ENCODE measurements around the gene HDAC1.

The HDAC1 gene

GRCh38 chr1:32373996-32374592 lies 82.2 kb downstream of the HDAC1 start:
- no peak for DNase-seq (ENCODE audit: low read depth)

GRCh38 chr1:32376199-32376598 lies 84.3 kb downstream of the HDAC1 start:
- no peak for DNase-seq (ENCODE audit: low read depth)

DNA sequence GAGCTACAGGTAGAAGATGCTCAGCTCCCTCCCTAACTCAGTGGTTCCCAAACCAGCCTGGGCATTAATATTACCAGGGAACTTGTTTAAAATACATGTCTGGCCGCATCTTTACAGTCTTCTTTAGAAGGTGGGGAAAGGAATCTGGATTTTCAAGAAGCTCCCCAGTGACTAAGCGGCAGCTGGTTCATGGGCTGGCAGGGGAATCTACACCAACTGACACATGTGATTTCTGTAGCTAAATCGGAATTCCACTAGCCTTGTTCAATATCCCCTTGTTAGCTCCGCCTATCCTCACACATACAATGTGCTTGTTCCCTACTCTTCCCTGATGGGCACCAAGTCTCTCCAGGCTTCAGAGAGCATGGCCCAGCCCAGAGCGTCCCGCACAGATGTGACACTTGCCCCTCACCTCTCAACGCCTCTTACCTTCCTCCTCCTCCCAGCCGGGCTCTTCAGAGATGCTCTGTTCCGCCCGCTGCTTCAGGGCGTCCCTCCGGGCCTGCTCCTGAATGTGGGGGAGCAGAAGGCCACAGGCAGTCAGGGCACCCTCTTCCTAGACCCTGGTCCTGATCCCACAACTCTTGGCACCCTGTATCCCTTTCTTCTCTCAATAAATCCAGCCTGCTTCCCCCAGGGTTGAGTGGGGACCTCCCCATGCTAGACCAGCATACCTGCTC lies 85.8 kb downstream of the HDAC1 start:
- no peak for DNase-seq (ENCODE audit: low read depth)

DNA sequence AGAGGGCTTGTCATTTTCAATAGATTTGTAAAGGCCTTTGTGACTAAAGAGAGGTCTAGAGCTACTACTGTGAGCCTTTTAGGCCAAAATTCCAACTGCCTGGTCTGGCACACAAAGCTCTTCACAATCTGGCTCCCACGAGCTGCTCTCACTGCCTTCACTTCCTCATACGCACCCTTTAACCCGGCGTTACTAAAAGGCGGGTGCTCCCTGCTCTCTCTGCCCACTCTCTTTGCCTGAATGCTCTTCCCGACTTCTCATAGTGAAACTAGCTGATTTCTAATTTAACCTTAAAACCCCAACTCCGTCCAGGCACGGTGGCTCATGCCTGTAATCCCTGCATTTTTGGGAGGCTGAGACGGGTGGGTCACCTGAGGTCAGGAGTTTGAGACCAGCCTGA lies 88.2 kb downstream of the HDAC1 start:
- no peak for DNase-seq (ENCODE audit: low read depth)

All from stimulated activated CD8-positive, alpha-beta memory T cell treated with anti-CD3 and anti-CD28 coated beads, Interleukin-12 subunit alpha, Interleukin-12 subunit beta, amount 100 ng/mL, for 1 hour (primary cell).